Urinary bladder (tissue), 4 donors: ENCODE results near the gene PRKCZ. TPM values are rescaled to one million over a fixed set of nuclear protein-coding genes. Genes with fewer than 3 reads are reported as not detected.
A peak's percentile ranks its signal among the peaks of the same experiment; 100 is the strongest.

Experiments used
- DNase-seq: peaks from one replicate; pipeline ENCODE4 v3.0.0-alpha.2; 2015; ENCODE audit errors: extremely low spot score
- H3K27ac ChIP-seq: one replicate; pipeline ENCODE4 v1.5.1; 2013; ENCODE audit warnings: low read depth, mild to moderate bottlenecking, moderate library complexity
- H3K36me3 ChIP-seq: one replicate; pipeline ENCODE4 v1.6.1; 2013; ENCODE audit warnings: mild to moderate bottlenecking, moderate library complexity; ENCODE audit not compliant: insufficient read depth
- H3K4me1 ChIP-seq: one replicate; pipeline ENCODE4 v1.6.1; 2013; ENCODE audit warnings: mild to moderate bottlenecking, moderate library complexity; ENCODE audit not compliant: insufficient read depth
- H3K4me3 ChIP-seq: one replicate; pipeline ENCODE4 v1.5.1; 2013; ENCODE audit warnings: low read depth, low read length
- WGBS: extraction: QIAGEN DNeasy Blood & Tissue Kit; methylation state at CpG from one replicate; pipeline ENCODE4 v1.1.7; 2013; 5-methylcytosine and 5-hydroxymethylcytosine counted together
- polyA plus RNA-seq: library from polyadenylated mRNA; stranded (reverse); fragments of 200-250 nt; gene quantifications from one replicate; pipeline ENCODE4 v1.2.3, GENCODE V29; 2013
- total RNA-seq: library from RNA; depleted of rRNA; stranded (reverse); fragments of >200 nt; gene quantifications from one replicate; pipeline ENCODE4 v1.2.3, GENCODE V29; 2014
- donor health status: healthy with polysubstance abuse.
- donor health status: healthy.

Gene PRKCZ
- total and polyA plus RNA-seq, 2 donors = 6.3 to 6.6 TPM

DNA sequence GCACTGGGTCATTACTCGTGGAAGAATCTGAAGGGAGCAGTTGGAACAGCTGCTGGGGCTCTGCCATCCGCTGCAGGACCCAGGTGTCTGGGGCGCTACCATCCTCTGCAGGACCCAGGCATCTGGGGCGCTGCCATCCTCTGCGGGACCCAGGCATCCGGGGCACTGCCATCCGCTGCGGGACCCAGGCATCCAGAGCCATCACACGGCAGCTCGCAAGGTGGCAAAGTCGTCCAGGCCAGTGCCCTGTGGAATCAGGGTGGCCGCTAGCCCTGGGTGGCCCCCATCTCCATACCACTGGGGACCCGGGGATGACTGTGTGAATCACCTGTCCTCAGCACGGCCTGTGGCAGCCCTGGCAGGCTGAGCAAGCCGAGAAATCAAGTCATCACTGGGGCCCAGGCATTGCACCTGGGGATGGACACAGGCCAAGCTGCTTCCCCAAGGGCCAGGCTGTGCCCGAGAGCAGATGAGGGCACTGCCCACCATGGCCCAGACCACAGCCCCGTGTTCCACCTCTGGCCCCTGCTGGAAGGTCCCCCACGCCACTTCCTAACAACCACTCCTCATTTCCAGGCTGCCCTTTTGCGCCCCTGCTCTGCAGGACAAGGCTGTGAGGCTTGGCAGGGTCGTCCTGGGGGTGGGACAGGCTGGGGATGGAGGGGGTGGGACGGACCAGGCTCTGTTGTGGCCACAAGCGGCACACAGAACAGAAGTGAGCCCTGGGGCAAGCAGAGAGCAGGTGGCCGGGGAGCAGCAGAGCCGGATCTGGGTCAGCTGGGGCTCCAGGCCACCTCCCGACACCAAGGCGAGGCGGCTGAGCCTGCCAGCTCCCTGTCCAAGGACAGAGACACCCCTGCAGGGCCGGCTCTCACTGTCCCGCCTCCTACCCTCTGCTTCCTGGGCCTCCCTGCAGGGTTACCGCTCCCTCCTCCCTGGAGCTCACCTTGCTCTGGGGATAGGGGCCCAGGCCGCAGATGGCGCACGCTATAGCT is 18.4 kb upstream of the PRKCZ start:
- WGBS = 75% methylated on average over 33 of the region's 33 CpGs
- no peak for DNase-seq
- no peak overlapping the region for H3K27ac ChIP-seq

DNA sequence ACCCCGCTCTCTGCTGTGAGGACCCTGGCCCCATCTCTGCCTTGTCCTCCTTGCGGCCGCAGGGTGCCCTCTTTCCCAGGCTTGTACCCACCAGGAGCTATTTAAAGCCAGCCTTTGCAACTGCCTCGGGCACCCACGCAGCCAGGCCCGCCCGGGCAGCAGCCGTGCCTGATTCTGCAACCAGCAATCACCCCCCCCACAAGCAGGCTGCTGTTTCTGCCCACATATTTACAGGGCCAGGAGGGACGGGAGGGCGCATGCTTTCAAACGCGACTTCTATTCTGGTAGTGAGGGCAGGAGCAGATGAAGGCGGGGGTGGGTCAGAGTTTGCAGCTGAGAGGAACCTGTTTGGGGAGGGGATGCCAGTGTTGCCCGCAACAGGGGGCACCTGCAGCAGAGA is 17.5 kb upstream of the PRKCZ start:
- DNase-seq = no peak
- Histone ChIP-seq H3K27ac (no peak overlapping the region), H3K36me3 (no peaks in the 10 kb centered on the region), H3K4me1 (no peaks in the 10 kb centered on the region), H3K4me3 (no peak overlapping the region)
- 75% methylated on average over 14 of the region's 14 CpGs for WGBS

More for the DNA sequence above, 18.4 kb upstream of the PRKCZ start:
- Histone ChIP-seq H3K36me3 (no peaks in the 10 kb centered on the region), H3K4me1 (no peaks in the 10 kb centered on the region), H3K4me3 (no peak overlapping the region)

DNA sequence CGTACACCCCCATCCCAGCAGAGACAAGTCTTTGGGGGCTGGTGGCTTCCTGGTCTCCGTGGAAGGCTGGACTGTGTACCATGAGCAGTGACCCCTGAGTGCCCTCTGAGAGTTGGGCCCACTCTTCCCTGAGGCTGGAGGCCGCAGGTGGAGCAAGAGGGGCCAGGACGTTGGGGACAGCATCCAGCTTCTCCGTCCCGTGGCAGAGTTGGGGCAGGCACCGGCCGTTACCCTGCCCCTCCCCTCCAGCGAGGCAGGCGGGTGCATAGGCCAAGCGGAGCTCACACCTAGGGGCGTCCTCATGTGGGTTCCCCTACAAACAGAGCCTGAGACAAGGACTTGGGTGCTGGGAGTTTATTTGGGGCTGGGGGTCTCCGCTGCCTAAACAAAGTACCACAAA is 17.0 kb upstream of the PRKCZ start:
- Histone ChIP-seq H3K36me3 (no peaks in the 10 kb centered on the region), H3K4me1 (no peaks in the 10 kb centered on the region), H3K4me3 (no peak overlapping the region), H3K27ac (no peak overlapping the region)
- WGBS = 74% methylated on average over 13 of the region's 13 CpGs
- DNase-seq = no peak

DNA sequence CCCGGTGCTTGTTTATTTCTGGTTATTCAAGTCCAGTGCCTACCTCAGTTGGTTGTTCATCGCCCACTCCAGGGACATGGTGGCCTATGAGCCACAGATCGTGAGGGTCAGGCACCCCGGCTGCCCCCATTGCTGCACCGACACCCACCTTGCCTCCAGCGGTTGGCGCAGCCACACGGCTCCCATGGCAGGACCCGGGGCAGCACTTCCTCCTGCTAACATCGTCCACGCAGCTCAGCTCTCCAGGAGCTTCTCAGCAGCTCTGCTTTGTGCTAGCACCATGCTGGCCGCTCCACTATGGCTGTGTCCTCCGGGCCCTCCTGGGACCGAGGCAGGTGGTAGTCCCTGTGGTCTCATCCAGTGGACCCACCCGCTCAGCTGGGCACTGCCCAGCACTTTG is 13.9 kb upstream of the PRKCZ start:
- H3K27ac ChIP-seq = no peak overlapping the region
- no peak for DNase-seq
- WGBS = 85% methylated on average over 15 of the region's 15 CpGs
- no peaks in the 10 kb centered on the region for H3K4me1 ChIP-seq
- H3K36me3 ChIP-seq = no peaks in the 10 kb centered on the region
- no peak overlapping the region for H3K4me3 ChIP-seq

DNA sequence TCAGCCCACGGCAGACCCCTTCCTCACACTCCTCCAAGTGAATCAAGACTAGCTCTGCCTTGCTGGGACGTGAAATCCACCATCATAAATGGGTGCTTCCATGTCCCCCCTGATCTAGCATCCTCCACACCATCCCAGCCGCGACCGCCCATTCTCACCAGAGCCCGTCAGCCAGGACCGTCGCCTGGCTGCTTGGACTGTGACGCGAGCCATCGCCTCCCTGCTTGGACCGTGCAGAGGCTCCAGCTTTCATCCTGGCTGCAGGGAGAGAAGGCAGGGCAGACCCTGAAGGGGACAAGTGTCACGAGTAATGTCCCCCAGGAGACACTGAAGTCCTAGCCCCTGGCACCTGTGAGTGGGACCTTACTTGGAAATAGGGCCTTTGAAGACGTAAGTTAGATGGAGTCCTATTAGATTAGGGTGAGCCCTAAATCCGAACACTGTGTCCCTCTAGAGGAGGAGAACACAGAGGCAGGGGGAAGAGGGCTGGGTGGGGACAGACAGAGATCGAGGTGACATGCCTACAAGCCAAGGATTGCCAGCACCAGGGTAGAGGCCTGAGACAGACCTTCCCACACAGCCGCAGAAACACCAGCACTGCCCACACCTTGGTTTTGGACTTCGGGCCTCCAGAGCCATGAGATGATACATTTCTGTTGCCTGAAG is 12.8 kb upstream of the PRKCZ start:
- DNase-seq = no peak
- Histone ChIP-seq H3K4me3 (no peak overlapping the region), H3K4me1 (no peaks in the 10 kb centered on the region), H3K27ac (no peak overlapping the region), H3K36me3 (no peaks in the 10 kb centered on the region)
- 76% methylated on average over 18 of the region's 18 CpGs for WGBS

DNA sequence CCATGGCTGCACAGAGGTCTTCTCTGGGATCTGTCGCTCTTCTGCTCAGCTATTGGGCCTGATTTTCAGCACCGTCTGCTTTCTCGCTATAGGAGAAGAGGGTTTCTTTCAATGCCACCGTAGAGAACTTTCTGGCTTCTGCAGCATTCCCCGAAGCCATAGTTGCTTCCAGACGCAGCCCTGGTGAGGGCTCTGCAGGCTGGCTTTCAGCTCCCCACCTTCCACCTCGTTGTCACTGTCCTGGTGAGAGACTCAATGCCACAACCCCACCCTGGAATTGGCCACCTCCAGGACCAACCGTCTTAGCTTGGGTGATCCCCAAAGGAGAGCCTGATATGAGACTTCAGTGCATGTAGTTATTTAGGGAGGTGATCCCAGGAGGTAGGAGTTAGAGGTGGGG is 12.0 kb upstream of the PRKCZ start:
- Histone ChIP-seq H3K36me3 (no peaks in the 10 kb centered on the region), H3K4me1 (no peaks in the 10 kb centered on the region), H3K4me3 (no peak overlapping the region), H3K27ac (no peak overlapping the region)
- 86% methylated on average over 8 of the region's 8 CpGs for WGBS
- DNase-seq = no peak

DNA sequence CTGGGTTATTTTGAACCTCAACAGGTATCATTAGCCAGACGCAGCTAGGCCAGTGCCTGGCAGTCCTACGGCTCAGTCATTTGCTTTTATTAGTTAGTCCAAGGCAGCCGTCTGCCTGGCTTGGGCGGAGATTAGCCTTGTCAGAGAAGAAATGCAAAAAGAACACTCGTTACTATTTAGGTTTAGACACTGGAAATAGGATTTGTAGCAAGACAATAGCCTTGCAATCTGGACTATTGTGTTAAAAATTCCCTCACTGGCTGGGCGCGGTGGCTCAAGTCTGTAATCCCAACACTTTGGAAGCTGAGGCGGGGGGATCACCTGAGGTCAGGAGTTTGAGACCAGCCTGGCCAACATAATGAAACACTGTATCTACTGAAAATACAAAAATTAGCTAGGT is 11.0 kb upstream of the PRKCZ start:
- 67% methylated on average over 8 of the region's 8 CpGs for whole genome bisulfite sequencing

DNA sequence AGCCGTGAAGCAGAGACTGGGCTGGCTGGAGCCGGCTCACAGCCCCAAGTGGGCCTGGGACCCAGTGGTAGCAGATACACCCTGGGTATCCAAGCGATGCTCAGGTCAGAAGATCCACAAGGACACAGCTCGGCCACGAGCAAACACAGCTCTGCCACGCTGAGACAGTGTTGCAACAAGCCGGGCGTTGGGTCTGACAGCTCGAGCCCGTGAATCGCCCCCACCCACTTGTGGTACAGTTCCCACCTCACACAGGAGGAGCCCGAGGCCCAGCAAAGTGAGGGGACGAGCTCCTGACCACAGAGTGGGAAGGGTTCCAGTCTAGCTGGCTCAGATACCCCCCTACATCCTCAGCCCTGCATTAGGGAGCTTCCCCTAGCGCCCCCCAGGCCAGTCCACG is 8.9 kb upstream of the PRKCZ start:
- no peak overlapping the region for H3K4me3 ChIP-seq
- 81% methylated on average over 15 of the region's 15 CpGs for WGBS
- DNase-seq = no peak
- no peaks in the 10 kb centered on the region for H3K36me3 ChIP-seq
- no peak overlapping the region for H3K27ac ChIP-seq
- H3K4me1 ChIP-seq = peaks cover 2% of the 10 kb centered on the region

More for the DNA sequence above, 11.0 kb upstream of the PRKCZ start:
- DNase-seq = no peak
- H3K4me1 ChIP-seq = no peaks in the 10 kb centered on the region
- no peak overlapping the region for H3K4me3 ChIP-seq
- H3K36me3 ChIP-seq = no peaks in the 10 kb centered on the region
- H3K27ac ChIP-seq = no peak overlapping the region

DNA sequence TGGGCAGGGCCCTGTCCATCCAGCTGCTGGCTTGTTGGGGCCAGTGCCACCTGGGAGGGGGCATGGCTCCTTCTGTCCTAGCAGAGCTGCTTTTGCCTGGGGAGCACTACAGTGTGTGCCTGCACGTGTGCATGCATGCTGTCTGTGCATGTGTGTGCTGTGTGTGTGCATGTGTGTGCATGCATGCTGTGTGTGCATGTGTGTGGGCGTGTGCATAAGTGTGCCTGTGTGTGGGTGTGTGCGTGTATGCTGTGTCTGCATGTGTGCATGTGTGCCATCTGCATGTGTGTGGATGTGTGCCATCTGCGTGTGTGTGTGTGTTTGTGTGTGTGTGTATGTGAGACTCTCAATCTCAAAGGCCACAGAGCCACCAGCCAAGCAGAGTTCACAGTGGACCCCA is 8.3 kb upstream of the PRKCZ start:
- 83% methylated on average over 4 of the region's 4 CpGs for WGBS
- Histone ChIP-seq H3K27ac (no peak overlapping the region), H3K36me3 (no peaks in the 10 kb centered on the region), H3K4me3 (no peak overlapping the region), H3K4me1 (peaks cover 2% of the 10 kb centered on the region)
- DNase-seq = no peak

DNA sequence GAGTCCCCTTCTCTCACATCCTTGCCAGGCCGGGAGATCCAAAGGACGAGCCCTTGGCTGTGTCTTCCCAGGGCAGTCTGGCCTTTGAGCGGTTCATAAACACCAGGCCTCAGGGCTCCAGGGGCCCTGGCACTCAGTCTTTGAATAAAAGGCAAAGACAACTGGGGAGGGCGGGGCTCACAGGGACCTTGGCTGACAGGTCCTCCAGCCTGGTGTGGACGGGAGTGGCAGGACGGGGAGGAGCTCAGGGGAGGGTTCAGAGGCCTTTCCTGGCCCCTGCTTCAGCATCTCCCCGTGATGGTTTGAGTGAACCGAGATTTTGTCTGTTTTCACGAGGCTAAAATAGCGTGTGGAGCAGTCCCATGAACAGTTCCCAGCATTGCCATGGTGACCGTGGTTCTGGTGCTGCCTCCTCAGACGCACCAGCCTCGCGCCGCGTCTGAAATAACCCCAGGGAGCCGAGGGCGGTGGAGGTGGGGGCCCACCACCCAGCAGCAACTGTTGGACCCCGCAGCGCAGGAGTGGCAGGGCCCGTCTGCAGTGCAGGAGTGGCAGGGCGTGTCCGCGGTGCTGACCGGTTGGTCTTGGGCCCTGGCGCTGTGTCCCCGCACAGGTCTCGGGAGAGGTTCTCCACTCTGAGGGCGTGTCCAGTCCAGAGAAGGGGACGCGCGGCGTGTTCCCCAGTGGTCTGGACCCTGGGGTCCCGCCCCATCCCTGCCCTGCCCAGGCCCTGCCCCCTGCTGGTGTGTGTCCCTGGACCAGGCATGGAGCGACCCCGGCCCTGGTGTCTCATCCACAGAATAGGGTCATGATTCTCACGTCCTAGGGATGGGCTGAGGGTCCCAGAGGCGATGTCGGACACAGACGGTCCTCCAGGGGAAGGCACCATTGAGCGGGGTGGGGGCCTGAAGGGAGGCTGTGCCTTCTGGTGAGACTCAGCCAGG is 7.1 kb upstream of the PRKCZ start:
- H3K4me3 ChIP-seq = no peak overlapping the region
- peaks cover 2% of the 10 kb centered on the region for H3K4me1 ChIP-seq
- WGBS = 72% methylated on average over 41 of the region's 41 CpGs
- no peaks in the 10 kb centered on the region for H3K36me3 ChIP-seq
- no peak overlapping the region for H3K27ac ChIP-seq
- DNase-seq = no peak

DNA sequence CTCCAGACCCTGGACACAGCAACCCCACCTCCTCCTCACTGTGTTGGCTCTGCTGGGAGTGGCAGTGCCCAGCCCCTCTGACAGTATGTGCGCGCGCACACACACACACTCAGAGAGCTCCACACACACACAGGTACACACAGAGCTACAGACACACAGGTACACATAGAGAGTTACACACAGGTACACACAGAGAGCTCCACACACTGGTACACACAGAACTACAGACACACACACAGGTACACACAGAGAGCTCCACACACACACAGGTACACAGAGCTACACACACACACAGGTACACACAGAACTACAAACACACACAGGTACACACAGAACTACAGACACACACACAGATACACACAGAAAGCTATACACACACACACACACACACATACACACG is 6.3 kb upstream of the PRKCZ start:
- Histone ChIP-seq H3K27ac (no peak overlapping the region), H3K4me3 (no peak overlapping the region), H3K36me3 (no peaks in the 10 kb centered on the region), H3K4me1 (peaks cover 2% of the 10 kb centered on the region)
- DNase-seq = no peak
- 97% methylated on average over 4 of the region's 4 CpGs for WGBS

DNA sequence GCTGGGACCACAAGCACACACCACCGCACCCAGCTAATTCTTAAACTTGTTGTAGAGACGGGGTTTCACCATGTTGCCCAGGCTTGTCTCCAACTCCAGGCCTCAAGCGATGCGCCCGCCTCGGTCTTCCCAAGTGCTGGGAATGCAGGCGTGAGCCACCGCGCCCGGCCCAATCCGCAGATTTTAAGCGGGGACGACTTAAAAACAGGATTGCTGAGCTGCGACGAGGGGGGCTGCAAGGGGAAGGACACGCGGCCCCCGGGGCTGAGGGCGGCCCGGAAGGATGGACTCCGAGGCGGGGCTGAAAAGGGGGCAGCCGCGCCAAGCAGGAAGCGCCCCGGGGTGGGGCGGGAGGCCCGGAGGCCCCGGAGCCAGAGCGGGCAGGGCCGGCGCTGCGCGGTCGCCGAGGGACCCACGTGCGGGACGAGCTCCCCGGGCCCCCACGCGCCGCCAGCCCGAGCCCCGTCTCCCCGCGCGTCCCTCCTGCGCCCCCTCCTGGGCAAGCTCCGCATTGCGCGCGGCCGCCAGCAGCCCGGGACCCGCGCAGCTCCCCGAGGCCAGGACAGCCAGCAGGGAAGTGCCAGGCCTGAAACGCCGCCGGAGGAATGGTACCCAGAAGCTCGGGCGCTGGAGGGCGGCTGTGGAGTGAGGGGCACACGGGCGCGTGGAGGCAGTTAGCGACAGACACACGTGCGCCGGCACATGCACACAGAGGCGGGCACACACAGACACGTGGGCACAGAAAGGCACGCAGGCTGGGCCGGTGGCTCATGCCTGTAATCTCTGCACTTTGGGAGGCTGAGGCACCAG is 5.5 kb upstream of the PRKCZ start:
- WGBS = 9% methylated on average over 75 of the region's 75 CpGs
- H3K4me3 ChIP-seq = peak overlapping the region; percentile 11
- no peaks in the 10 kb centered on the region for H3K36me3 ChIP-seq
- peaks cover 2% of the 10 kb centered on the region for H3K4me1 ChIP-seq
- DNase-seq = no peak
- no peak overlapping the region for H3K27ac ChIP-seq
